Panc1 (cell line): ENCODE results near the gene NEAT1. TPM values are rescaled to one million over a fixed set of nuclear protein-coding genes. Genes with fewer than 3 reads are reported as not detected.
A peak's percentile ranks its signal among the peaks of the same experiment; 100 is the strongest.

Experiments
- ATAC-seq: fragments of 200-7000 bp; cut with Tn5 transposase; 2 replicates; pipeline ENCODE4 v1.9.1; 2020; ENCODE audit warnings: mild to moderate bottlenecking, moderate library complexity
- BruUV-seq: library from RNA; stranded (reverse); fragments of 400-500 nt; replicated peaks from 2 replicates; lab custom pipeline; 2021; lab: Mats Ljungman, UMichigan
- CTCF ChIA-PET: fragments of 300-600 bp; sonication (Branson Sonifier 250); formaldehyde crosslinking; loops from one replicate; lab custom pipeline; 2022; ENCODE audit warnings: antibody characterized with exemption; lab: Charles Lee
- POLR2A ChIA-PET: fragments of 300-600 bp; sonication (Branson Sonifier 250); formaldehyde crosslinking; loops from one replicate; lab custom pipeline; 2022; ENCODE audit warnings: antibody characterized with exemption; lab: Charles Lee
- DNase-seq: peaks from one replicate; pipeline ENCODE4 v3.0.0-alpha.2; 2010; ENCODE audit warnings: low read depth, low spot score
- H3K27ac ChIP-seq: 2 replicates; pipeline ENCODE4 v1.5.1; 2011; ENCODE audit warnings: mild to moderate bottlenecking, low read length, inconsistent platforms
- H3K27me3 ChIP-seq: fragments of 200-500 bp; sonication (Bioruptor generic); 2 replicates; pipeline ENCODE4 v1.6.0; 2014; ENCODE audit warnings: low read length, inconsistent platforms; ENCODE audit not compliant: control insufficient read depth, insufficient read depth
- H3K36me3 ChIP-seq: fragments of 200-500 bp; sonication (Bioruptor generic); 2 replicates; pipeline ENCODE4 v1.5.1; 2014; ENCODE audit warnings: inconsistent platforms, mild to moderate bottlenecking, low read length, moderate library complexity; ENCODE audit not compliant: control insufficient read depth, insufficient read depth
- H3K4me1 ChIP-seq: 2 replicates; pipeline ENCODE4 v1.5.1; 2011; ENCODE audit warnings: inconsistent platforms, mild to moderate bottlenecking, low read length, moderate library complexity; ENCODE audit not compliant: control insufficient read depth, insufficient read depth
- H3K4me3 ChIP-seq, 2 experiments: 2 replicates each; pipeline ENCODE4 v1.5.1; 2011 to 2012; ENCODE audit warnings: low read depth in 2 of 2, low read length in 2 of 2, mild to moderate bottlenecking in 2 of 2, inconsistent platforms in 1 of 2, moderate library complexity in 1 of 2
- H3K9me3 ChIP-seq: fragments of 200-500 bp; sonication (Bioruptor generic); 2 replicates; pipeline ENCODE4 v1.5.1; 2014; ENCODE audit warnings: low read depth, mild to moderate bottlenecking, inconsistent platforms, low read length, moderate library complexity; ENCODE audit not compliant: control insufficient read depth, insufficient read depth
- POLR2AphosphoS5 ChIP-seq: IDR thresholded peaks from 2 replicates; pipeline ENCODE4 v1.6.1; 2012; ENCODE audit warnings: mild to moderate bottlenecking, low read depth, low read length, moderate library complexity
- SIN3A ChIP-seq: IDR thresholded peaks from 2 replicates; pipeline ENCODE4 v1.6.1; 2012; ENCODE audit warnings: low read depth, mild to moderate bottlenecking, low read length, moderate library complexity, borderline replicate concordance; ENCODE audit not compliant: insufficient read depth
- TCF7L2 ChIP-seq: IDR thresholded peaks from 2 replicates; pipeline ENCODE4 v1.6.1; 2011; ENCODE audit warnings: mild to moderate bottlenecking, low read depth, low read length, inconsistent platforms
- in situ Hi-C: cut with HindIII; loops from 2 replicates; pipeline ENCODE4 v1.10.0; 2016; ENCODE audit warnings: low sequenced_read_pairs, low pct_unique_long_range_greater_than_20kb
- intact Hi-C: fragments of 100-400 bp; cut with micrococcal nuclease; formaldehyde crosslinking; loops from one replicate; pipeline ENCODE4 v1.10.0; 2022; ENCODE audit not compliant: unreplicated experiment
- total RNA-seq: library from RNA; stranded (reverse); gene quantifications from one replicate; pipeline ENCODE4 v1.2.1, GENCODE V29; 2021; ENCODE audit not compliant: unreplicated experiment
- TF ChIP-seq, protein P1 (sequence below), 2 experiments: IDR thresholded peaks; 2 replicates each; pipeline ENCODE4 v1.6.1; 2011 to 2012; ENCODE audit warnings: low read depth in 2 of 2, control low read depth in 1 of 2, low read length in 1 of 2, mild to moderate bottlenecking in 1 of 2, moderate library complexity in 1 of 2; ENCODE audit not compliant: insufficient read depth in 1 of 2
- TF ChIP-seq, protein P2 (sequence below): fragments of 450-650 bp; IDR thresholded peaks from 2 replicates; pipeline ENCODE4 v1.5.1; 2017; ENCODE audit warnings: mild to moderate bottlenecking

NEAT1 gene
- total RNA-seq, 1 experiment from 2014 or later, result 731 TPM

DNA sequence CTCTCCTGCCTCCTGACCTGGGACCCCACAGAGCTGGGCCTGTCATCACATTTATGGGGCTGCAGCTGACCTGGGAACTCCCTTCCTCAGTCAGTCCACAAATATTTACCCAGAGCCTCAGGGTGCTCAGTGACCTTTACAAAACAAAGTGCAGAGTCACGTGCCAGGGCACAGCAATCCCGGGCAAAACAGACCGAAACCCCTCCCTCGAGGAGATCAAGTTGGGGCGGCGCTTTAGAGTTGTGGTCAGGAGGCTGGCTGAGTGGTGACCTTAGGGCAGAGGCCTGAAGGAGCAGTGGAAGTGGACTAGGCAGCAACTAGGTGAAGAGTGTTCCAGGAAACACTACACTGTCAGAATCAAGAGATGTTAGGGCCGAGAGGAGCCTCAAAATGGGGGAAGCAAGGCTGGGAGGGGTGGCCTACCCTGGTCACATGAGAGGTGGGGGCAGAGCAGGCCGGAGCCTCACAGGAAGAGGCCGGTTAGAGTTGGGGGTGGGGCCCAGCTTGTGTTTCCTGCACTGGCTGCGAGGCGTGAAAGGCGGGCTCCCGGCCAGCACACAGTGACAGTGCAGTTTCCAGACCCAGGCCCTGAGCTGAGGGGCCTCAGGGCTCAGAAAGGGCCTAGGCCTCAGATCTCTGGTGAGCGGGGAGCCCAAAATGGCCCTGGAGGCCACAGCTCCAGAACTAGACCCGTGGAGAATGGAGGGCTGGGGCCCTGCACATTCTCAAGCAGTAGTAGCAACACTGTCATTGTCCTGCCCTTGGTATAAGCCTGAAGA lies 3.7 kb upstream of the NEAT1 start:
- in situ Hi-C loops (no loop called here), intact Hi-C loops (loop anchor here (5.0 kb wide), 1 partner anchor 93 kb away; no protein-coding TSS in a partner anchor)
- BruUV-seq, result no TSS peak
- Histone ChIP-seq H3K4me3 (peak overlapping the region; percentile 3 to 38), H3K9me3 (no peaks in the 10 kb centered on the region), H3K27me3 (no peaks in the 10 kb centered on the region), H3K4me1 (peaks cover 71% of the 10 kb centered on the region), H3K27ac (peak overlapping the region; percentile 100), H3K36me3 (peaks cover 5% of the 10 kb centered on the region; the same call in 1 of the 2 replicates)
- CTCF ChIA-PET, result no interaction called here
- POLR2A ChIA-PET, result interaction anchor here (0.5 to 7.3 kb wide), 11 partner anchors 10 to 115 kb away, joined by 3 to 108 read pairs (median 7); partner anchors contain the start of gene MALAT1
- DNase-seq, result peak; percentile 98
- TF ChIP-seq, protein P1, sequence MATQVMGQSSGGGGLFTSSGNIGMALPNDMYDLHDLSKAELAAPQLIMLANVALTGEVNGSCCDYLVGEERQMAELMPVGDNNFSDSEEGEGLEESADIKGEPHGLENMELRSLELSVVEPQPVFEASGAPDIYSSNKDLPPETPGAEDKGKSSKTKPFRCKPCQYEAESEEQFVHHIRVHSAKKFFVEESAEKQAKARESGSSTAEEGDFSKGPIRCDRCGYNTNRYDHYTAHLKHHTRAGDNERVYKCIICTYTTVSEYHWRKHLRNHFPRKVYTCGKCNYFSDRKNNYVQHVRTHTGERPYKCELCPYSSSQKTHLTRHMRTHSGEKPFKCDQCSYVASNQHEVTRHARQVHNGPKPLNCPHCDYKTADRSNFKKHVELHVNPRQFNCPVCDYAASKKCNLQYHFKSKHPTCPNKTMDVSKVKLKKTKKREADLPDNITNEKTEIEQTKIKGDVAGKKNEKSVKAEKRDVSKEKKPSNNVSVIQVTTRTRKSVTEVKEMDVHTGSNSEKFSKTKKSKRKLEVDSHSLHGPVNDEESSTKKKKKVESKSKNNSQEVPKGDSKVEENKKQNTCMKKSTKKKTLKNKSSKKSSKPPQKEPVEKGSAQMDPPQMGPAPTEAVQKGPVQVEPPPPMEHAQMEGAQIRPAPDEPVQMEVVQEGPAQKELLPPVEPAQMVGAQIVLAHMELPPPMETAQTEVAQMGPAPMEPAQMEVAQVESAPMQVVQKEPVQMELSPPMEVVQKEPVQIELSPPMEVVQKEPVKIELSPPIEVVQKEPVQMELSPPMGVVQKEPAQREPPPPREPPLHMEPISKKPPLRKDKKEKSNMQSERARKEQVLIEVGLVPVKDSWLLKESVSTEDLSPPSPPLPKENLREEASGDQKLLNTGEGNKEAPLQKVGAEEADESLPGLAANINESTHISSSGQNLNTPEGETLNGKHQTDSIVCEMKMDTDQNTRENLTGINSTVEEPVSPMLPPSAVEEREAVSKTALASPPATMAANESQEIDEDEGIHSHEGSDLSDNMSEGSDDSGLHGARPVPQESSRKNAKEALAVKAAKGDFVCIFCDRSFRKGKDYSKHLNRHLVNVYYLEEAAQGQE (IDR thresholded peaks at IDR 0.05; ENCODE audit: insufficient read depth in 1 of 2, low read depth in 2 of 2, low read length in 1 of 2), result no peak
- TF ChIP-seq POLR2AphosphoS5, result peak; percentile 76
- TF ChIP-seq TCF7L2, result peak; percentile 97
- peak; percentile 52 for TF ChIP-seq SIN3A
- ATAC-seq, result peak; percentile 51

DNA sequence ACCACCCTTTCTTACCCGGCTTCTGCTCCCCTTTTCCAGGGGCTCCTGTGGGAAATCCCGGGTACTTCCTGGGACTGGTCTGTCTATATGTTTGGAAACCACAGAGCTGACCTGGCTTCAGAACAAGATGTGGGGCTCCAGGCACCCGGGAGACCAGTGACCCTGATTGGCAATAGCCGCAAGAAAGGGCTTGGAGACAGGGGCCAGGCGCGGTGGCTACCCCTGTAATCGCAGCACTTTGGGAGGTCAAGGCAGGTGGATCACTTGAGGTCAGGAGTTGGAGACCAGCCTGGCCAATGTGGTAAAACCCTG lies 3.2 kb upstream of the NEAT1 start:
- POLR2A ChIA-PET, result interaction anchor here (0.7 to 7.3 kb wide), 8 partner anchors 18 to 88 kb away, joined by 3 to 108 read pairs (median 6); partner anchors contain the start of gene MALAT1
- DNase-seq, result no peak
- intact Hi-C loops (loop anchor here (5.0 kb wide), 1 partner anchor 93 kb away; no protein-coding TSS in a partner anchor), in situ Hi-C loops (no loop called here)
- H3K9me3 ChIP-seq, result no peaks in the 10 kb centered on the region
- H3K36me3 ChIP-seq, result peaks cover 10% of the 10 kb centered on the region; the same call in 1 of the 2 replicates
- no peaks in the 10 kb centered on the region for H3K27me3 ChIP-seq
- CTCF ChIA-PET, result no interaction called here
- peak overlapping the region; percentile 100 for H3K27ac ChIP-seq
- no peak for ATAC-seq
- TF ChIP-seq, protein P1 (IDR thresholded peaks at IDR 0.05; ENCODE audit: insufficient read depth in 1 of 2, low read depth in 2 of 2, low read length in 1 of 2), result no peak
- TF ChIP-seq, protein P2, sequence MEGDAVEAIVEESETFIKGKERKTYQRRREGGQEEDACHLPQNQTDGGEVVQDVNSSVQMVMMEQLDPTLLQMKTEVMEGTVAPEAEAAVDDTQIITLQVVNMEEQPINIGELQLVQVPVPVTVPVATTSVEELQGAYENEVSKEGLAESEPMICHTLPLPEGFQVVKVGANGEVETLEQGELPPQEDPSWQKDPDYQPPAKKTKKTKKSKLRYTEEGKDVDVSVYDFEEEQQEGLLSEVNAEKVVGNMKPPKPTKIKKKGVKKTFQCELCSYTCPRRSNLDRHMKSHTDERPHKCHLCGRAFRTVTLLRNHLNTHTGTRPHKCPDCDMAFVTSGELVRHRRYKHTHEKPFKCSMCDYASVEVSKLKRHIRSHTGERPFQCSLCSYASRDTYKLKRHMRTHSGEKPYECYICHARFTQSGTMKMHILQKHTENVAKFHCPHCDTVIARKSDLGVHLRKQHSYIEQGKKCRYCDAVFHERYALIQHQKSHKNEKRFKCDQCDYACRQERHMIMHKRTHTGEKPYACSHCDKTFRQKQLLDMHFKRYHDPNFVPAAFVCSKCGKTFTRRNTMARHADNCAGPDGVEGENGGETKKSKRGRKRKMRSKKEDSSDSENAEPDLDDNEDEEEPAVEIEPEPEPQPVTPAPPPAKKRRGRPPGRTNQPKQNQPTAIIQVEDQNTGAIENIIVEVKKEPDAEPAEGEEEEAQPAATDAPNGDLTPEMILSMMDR, result no peak
- no peak for TF ChIP-seq POLR2AphosphoS5
- TF ChIP-seq TCF7L2, result no peak
- TF ChIP-seq SIN3A, result no peak
- BruUV-seq, result no TSS peak
- H3K4me1 ChIP-seq, result peaks cover 71% of the 10 kb centered on the region
- peak overlapping the region; percentile 3 to 38; a peak in 3 of 4 replicates for H3K4me3 ChIP-seq
